Kidney (tissue), 14 donors: ENCODE results near the gene TMEM179. TPM values are rescaled to one million over a fixed set of nuclear protein-coding genes. Genes with fewer than 3 reads are reported as not detected.

Source experiments
- DNase-seq, 5 donors: peaks; one replicate each; pipeline ENCODE4 v3.0.0-alpha.2; 2013 to 2020
- FAIRE-seq: peaks from 2 replicates; lab custom pipeline; 2012; peaks lifted over from hg19 to GRCh38; lab: Jason Lieb, UNC
- H3K27ac ChIP-seq, 2 donors: one replicate each; pipeline ENCODE4 v1.7.0; 2013; ENCODE audit warnings: low read depth in 2 of 2, low read length in 2 of 2, inconsistent platforms in 1 of 2
- H3K27me3 ChIP-seq: one replicate; pipeline ENCODE4 v1.7.1; 2013; ENCODE audit warnings: low read length, inconsistent platforms; ENCODE audit not compliant: control insufficient read depth, insufficient read depth
- H3K36me3 ChIP-seq, 3 donors: one replicate each; pipeline versions ENCODE4 v1.7.0 to v1.7.1; 2013; ENCODE audit warnings: low read length in 3 of 3, control low read depth in 1 of 3, inconsistent platforms in 1 of 3; ENCODE audit not compliant: insufficient read depth in 3 of 3, control insufficient read depth in 2 of 3
- H3K4me1 ChIP-seq, 3 donors: one replicate each; pipeline versions ENCODE4 v1.7.0 to v1.7.1; 2013; ENCODE audit warnings: low read length in 3 of 3, inconsistent platforms in 1 of 3, low read depth in 1 of 3; ENCODE audit not compliant: control insufficient read depth in 2 of 3, insufficient read depth in 2 of 3
- H3K4me3 ChIP-seq, 3 donors: one replicate each; pipeline versions ENCODE4 v1.7.0 to v1.8.1; 2013; ENCODE audit warnings: low read length in 3 of 3, control low read depth in 1 of 3, inconsistent platforms in 1 of 3
- H3K9ac ChIP-seq, 3 donors: one replicate each; pipeline versions ENCODE4 v1.7.0 to v1.7.1; 2013; ENCODE audit warnings: low read length in 3 of 3, control low read depth in 1 of 3, inconsistent platforms in 1 of 3
- H3K9me3 ChIP-seq, 3 donors: one replicate each; pipeline versions ENCODE4 v1.7.0 to v1.7.1; 2013; ENCODE audit warnings: low read length in 3 of 3, control low read depth in 1 of 3, inconsistent platforms in 1 of 3; ENCODE audit not compliant: control insufficient read depth in 2 of 3, insufficient read depth in 1 of 3
- intact Hi-C: fragments of 100-400 bp; cut with DNase I; formaldehyde crosslinking; loops from one replicate; pipeline ENCODE4 v1.11.1; 2022
- polyA plus RNA-seq: library from polyadenylated mRNA; stranded (reverse); fragments of 350-450 nt; fragmentation: Illumina TruSeq; extraction: RNeasy Lipid Tissue Mini Kit (QIAGEN cat#74804); gene quantifications from one replicate; pipeline ENCODE4 v1.2.3, GENCODE V29; 2014; ENCODE audit warnings: low read depth, low replicate concordance; ENCODE audit not compliant: insufficient read depth
- total RNA-seq: library from RNA; stranded (reverse); fragmentation: NEBNext Ultra II Directional; extraction: Animal tissue kit (Norgen Biotek cat#: 25700); gene quantifications from one replicate; pipeline ENCODE4 v1.2.1, GENCODE V29; 2021
- TF ChIP-seq, protein P1 (sequence below): IDR thresholded peaks from 3 replicates; pipeline ENCODE4 v1.5.1; 2012; ENCODE audit warnings: mild to moderate bottlenecking, moderate library complexity, borderline replicate concordance; ENCODE audit not compliant: insufficient read depth; ENCODE audit errors: extremely low read depth
- donor health status: control.
- donor health status: control.
- donor health status: control.
- donor health status: control.
- donor health status: control.
- donor health status: DM: yes; HTN: yes; CAD: no.
- donor health status: Normal renal cell carcinoma (clear cell type).

The TMEM179 gene
- total and polyA plus RNA-seq, 2 donors from 2014 or later = 0.50 to 0.67 TPM

DNA sequence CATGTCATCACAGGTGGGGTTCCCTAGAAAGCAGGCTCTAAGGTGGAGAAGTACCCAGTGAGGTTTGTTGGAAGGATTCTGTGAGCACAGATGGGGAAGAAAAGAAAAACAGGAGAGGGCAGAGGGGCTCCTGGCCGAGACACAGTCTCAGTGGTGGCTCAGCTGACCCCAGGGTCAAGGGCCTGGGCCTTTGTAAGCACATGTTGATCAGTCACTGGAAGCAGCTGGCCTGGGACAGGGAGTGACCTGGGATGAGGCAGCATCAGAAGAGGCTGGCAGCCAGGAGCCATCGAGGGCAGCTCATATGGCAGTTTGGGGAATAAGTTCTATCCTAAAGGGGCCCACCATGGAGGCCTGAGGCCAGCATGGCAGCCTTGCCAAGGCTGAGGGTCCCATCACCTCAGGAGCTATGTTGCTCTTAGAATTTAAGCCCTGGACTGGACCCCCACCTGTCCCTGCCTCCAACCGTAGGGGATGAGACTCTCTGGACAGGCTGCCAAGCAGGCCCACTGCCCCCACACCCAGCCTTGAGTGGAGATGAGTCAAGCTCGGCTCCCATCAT is 6.3 kb upstream of the TMEM179 start:
- Histone ChIP-seq H3K9ac (no peak overlapping the region), H3K27ac (no peak overlapping the region), H3K4me3 (no peak overlapping the region), H3K9me3 (no peaks in the 10 kb centered on the region), H3K27me3 (peaks cover under 1% of the 10 kb centered on the region), H3K4me1 (no peaks in the 10 kb centered on the region), H3K36me3 (no peaks in the 10 kb centered on the region)
- DNase-seq (no peak), FAIRE-seq (no peak)
- TF ChIP-seq, protein P1, sequence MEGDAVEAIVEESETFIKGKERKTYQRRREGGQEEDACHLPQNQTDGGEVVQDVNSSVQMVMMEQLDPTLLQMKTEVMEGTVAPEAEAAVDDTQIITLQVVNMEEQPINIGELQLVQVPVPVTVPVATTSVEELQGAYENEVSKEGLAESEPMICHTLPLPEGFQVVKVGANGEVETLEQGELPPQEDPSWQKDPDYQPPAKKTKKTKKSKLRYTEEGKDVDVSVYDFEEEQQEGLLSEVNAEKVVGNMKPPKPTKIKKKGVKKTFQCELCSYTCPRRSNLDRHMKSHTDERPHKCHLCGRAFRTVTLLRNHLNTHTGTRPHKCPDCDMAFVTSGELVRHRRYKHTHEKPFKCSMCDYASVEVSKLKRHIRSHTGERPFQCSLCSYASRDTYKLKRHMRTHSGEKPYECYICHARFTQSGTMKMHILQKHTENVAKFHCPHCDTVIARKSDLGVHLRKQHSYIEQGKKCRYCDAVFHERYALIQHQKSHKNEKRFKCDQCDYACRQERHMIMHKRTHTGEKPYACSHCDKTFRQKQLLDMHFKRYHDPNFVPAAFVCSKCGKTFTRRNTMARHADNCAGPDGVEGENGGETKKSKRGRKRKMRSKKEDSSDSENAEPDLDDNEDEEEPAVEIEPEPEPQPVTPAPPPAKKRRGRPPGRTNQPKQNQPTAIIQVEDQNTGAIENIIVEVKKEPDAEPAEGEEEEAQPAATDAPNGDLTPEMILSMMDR = no peak
- intact Hi-C loops = no loop called here

DNA sequence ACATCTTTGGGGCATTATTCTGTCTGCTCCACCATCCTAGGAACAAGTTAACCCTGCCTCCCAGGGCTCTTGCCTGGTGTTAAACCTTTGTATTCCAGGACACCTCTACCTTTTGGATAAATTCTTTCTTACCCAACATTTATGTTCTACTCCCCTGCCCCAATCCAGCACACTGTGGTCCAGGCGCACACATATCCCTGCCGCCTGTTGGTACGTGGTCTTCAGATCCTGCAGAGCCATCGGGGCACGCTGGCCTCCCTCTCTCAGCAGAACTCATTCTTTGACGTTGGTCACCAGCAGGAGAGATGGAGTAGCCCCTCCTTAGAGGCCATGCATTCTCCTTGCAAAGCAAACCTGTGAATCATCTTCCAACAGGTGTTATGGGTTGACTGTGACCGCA is 5.1 kb upstream of the TMEM179 start:
- Histone ChIP-seq H3K27ac (no peak overlapping the region), H3K4me3 (no peak overlapping the region), H3K27me3 (peaks cover 2% of the 10 kb centered on the region), H3K9ac (no peak overlapping the region), H3K36me3 (no peaks in the 10 kb centered on the region), H3K4me1 (no peaks in the 10 kb centered on the region), H3K9me3 (no peaks in the 10 kb centered on the region)
- no peak for FAIRE-seq
- DNase-seq = no peak
- intact Hi-C loops = no loop called here
- TF ChIP-seq, protein P1 = no peak

DNA sequence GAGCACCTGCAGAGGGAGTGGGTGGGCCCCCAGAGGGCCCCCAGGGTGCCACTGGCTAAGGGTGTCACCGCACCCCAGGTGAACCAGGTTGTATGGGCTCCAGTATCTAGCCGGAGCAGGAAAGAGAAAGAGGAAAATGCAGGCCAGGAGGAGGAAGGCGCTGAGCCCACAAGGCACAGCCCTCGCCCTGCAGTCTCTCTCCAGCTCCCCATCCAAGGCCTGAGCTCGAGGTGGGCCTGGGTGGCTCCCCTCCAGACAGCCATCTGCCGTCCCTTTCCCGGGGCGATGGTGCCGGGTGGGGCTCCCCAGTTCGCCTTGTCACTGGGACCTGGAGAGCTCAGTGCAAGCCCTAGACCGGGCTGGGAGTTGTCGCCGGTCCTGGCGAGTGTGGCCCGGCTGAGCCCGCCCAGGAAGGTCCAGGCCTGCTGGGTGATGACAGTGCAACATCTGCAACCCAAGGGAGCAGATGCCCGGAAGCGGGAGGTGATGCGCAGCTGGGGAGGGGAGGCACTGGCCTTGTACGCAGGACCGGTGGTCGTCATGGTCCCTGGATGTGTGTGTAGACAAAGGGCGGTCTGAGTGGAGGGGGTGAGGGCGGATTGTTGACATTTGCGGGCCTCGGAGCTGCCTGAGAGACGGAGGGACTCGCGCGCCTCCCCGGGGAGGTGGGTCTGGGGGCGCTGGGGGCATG is 716 bp downstream of the TMEM179 start:
- DNase-seq (peak in 1 of 5 donors; percentile 64), FAIRE-seq (no peak)
- H3K9me3 ChIP-seq = no peaks in the 10 kb centered on the region
- TF ChIP-seq, protein P1 = no peak
- peaks cover 5% of the 10 kb centered on the region for H3K27me3 ChIP-seq
- H3K4me3 ChIP-seq = no peak overlapping the region
- no peak overlapping the region for H3K27ac ChIP-seq
- intact Hi-C loops = no loop called here
- H3K36me3 ChIP-seq = no peaks in the 10 kb centered on the region
- no peaks in the 10 kb centered on the region for H3K4me1 ChIP-seq
- H3K9ac ChIP-seq = no peak overlapping the region
